ENCODE data around the gene C4orf17.
"Not testable (repeated sequence)": the region's sequence is repeated elsewhere in the genome, so short reads cannot be mapped to it uniquely, and the experiment has no call there.

C4orf17 gene

DNA sequence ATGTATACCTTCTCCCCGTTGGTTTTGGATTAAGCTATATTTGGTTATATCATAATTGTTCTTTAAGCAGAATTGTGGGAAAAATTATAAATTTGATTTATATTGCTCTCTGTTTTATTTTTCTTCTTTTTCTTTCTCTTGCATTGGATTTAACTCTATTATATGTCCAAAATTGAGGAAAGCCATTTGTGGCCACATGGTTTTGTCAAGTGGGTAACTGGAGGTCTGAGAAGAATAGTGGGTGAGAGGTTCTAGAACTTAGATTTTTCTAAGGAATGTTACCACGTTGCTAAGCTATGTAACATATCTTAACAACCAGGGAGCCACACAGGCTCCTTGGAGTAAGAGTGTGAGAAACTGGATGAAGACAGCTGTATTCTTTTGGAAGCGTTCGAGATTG is at the start of gene C4orf17:
Gene C4orf17 (plus strand): TSS at position 301 of the 400 bp plus-strand sequence. CDS start 2,061 bp downstream, outside the sequence.
- no peak for DNase-seq (ENCODE audit: low spot score)

DNA sequence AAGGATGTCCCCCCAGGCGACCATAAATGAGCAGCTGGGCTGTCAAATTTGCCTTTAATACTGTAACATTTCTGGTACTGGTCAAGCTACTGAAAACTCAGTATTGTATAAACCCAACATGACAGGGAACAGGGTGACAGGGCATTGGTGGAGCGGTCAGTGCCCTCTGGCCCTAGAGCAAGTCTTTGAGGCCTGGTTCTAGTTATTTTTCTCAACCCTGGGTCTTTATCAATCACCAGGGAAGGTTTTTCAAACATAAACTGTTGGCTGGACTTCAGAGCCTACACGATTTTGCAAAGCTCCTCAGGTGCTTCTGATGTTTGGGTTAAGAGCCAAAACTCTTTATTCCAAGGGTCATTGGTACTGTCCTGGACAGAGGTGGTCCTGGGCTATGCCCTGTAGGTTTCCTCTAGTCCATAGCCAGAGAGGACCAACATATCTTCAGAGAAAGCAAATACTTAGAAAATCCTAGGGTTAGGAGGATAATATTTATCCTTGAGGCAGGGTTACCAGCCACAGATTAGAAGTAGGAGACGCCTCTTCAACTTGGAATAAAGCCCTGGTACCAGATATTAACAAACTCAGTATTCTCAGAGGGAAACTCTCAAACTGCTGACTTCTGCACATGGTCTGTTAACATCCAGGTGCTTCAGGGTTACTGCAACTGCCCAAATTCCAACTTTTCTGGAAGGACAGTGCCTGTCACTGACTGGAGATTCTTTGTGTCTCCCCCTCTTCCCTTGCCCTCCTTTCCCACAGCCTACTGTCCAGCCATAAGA is 49.0 kb upstream of the C4orf17 start:
- no peak for DNase-seq (ENCODE audit: low spot score)

DNA sequence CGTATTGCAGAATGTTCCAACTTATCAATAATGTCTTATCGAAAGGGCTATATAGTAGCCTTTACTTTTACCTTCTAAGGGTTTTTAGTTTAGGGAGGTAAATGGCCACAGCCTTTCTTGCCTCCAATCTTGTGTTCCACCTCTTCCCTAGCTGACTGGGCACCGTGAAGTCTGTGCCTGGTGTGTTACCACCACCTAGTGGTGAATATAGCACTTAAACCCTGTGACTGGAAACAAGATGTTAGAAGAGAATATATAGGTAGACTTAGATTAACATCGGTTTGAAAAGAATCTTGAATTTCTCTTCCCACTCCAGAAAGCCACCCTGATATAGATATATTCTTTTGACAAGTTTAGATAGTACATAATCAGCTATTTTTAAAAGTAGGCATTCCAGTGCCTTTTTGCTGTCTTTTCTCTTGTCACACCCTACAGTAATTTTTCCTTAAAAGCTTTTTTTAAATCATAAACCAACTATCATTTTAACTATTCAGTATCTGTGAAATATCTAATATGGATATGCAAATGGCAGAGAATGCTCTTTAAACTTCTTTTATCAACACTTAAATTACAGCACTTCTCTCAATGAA is 47.9 kb upstream of the C4orf17 start:
- peak; percentile 68 for DNase-seq (ENCODE audit: low spot score)

DNA sequence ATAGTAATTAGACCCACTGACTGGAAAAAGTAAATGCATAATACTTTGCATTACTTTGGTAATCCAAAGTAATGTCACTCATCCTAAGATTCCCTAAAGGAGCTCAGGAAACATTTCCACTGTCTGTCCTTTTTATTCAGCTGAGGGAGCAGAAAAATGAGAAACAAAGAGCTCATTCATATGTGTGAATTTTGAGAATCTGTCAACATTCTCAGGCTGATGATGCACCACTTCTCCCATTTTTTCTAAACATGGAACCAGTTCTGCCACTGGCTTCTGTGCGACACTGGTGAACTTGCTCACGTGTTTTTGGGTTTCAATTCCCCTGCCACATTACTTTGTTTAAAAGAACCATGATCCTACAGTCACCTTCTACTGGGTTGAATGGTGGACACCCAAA is 47.3 kb upstream of the C4orf17 start:
- no peak for DNase-seq (ENCODE audit: low spot score)

DNA sequence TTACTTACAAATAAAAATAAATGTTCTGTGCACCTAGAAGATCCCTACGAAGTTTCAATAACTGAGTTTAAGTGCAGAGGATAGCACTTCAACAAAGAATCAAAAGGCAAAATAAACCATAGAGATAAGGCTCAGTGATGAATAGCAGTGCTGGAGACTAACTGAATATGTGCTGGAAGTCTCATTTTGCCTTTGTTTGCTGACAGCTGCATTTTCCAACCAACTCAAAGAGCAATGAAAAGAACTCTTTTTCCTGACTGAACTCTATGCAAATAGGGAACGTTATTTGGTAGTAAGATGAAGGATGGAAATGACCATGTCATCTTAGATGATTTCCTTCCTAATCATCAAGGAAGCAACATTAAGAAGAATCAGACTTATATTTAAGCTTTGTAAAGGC is 42.9 kb upstream of the C4orf17 start:
- no peak for DNase-seq (ENCODE audit: low spot score)

- DNase-seq (ENCODE audit: low spot score), result no peak
Measured at GRCh38 chr4:99468889-99469288, 41.9 kb upstream of the C4orf17 start.

DNA sequence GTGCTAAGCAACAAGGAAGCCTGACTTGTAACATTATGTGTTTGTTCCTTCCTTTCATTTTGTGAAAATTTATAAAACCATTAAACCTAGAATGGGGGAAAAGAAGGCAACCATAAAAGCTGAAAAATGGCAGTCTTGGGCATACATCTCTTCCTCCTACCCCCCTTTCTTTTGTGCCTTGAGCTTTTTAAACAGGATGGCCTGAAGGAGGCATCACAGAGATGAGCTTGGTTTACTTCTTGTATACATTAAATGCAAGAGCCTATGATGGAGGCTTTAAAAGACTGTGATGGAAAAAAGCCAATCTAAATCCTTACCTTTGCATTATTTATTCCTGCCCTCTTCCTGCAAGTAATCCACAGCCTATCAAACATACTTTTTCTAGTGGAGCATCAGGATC is 39.5 kb upstream of the C4orf17 start:
- DNase-seq (ENCODE audit: low spot score), result no peak

GRCh38 chr4:99471896-99472295 is 38.9 kb upstream of the C4orf17 start:
- no peak for DNase-seq (ENCODE audit: low spot score)

- no peak for DNase-seq (ENCODE audit: low spot score)
Measured at GRCh38 chr4:99473131-99473530, 37.7 kb upstream of the C4orf17 start.

DNA sequence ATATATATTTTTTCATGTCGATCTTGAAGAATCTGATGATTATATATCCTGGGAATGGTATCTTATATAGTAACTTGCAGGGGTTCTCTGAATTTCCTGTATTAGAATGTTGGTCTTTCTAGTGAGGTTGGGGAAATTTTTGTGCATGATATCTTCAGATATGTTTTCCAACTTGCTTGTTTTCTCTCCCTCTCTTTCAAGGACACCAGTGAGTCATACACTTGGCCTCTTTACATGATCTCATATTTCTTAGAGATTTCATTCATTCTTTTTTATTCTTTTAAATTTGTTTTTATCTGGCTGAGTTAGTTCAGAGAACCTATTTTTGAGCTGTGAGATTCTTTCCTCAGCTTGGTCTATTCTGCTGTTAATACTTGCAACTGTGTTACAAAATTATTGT is 27.2 kb upstream of the C4orf17 start:
- no peak for DNase-seq (ENCODE audit: low spot score)

- no peak for DNase-seq (ENCODE audit: low spot score)
Measured at GRCh38 chr4:99485212-99485611, 25.6 kb upstream of the C4orf17 start.

DNA sequence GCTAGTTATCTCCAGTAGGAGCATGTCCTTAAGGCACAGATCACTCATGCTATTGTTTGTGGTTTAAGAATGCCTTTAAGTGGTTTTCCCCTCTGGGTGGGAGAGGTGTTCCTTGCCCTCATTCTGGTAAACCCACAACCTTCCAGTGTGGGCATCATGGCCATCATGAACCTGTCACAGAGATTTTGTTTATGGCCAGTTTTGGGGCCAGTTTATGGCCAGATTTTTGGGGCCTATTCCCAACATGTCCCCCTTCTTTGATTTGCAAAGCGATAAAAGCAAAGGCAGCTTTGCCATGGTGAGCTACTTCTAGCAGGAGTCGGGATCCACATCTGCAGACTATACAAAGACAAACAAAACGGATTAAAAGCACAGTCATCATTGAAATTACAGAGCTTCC is 24.2 kb upstream of the C4orf17 start:
- not testable (repeated sequence) for DNase-seq (ENCODE audit: low spot score)

DNA sequence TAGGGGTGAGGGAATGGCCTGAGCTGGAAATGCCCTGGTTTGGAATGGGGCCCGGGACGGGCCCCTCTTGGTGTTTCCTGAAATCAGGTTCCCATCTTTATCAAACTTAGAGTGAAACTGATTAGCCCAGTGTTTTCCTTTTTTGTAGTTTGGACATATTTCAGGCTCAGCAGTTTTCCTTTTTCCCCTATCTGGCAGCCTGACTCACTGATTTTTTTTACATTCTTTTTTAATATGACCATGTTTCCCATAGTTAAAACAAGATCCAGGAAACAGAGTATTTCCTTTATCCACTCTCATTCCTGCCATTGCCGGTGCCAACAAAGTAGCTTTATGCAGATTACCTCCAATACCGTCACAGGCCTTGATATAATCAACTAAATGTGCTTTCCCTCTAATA is 20.5 kb upstream of the C4orf17 start:
- no peak for DNase-seq (ENCODE audit: low spot score)

DNA sequence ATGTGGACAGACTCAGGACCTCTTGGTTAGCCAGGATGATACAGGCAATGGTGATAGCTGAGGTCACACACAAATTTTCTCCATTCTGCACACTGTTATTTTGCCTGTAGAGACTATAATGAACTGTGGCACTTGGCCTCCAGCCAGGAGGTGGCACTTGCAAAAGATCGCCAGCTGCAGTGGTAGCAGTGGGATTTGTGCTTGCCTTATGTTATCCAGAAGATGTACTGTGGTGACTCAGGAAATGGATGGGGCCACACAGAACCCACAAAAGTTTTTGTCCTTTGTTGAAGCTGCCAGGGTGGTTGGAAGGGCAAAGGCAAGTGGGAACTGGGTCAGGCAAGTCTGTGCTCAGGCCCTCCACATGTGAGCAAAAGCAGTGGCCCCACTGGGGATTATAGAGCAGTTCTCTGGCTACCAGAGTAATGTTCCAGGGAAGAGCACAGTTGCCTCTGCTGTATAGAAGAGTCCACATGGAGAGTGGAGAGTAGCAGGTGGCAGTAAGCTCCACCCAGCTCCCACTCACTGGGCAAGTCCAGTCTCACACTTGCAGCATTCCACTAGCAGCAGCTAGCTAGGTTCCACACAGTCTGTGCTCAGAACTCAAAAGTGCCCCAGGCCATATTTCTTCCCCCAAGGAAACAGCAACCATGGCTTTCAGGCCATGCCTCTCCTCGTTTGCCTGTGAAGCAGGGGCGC is 5.9 kb upstream of the C4orf17 start:
- DNase-seq (ENCODE audit: low spot score), result no peak

GRCh38 chr4:99506781-99507180 is 4.0 kb upstream of the C4orf17 start:
- no peak for DNase-seq (ENCODE audit: low spot score)

GRCh38 chr4:99507349-99507748 is 3.5 kb upstream of the C4orf17 start:
- DNase-seq (ENCODE audit: low spot score), result peak; percentile 30

- peak; percentile 87 for DNase-seq (ENCODE audit: low spot score)
Measured at GRCh38 chr4:99507762-99508161, 3.1 kb upstream of the C4orf17 start.

- DNase-seq (ENCODE audit: low spot score), result no peak
Measured at GRCh38 chr4:99518601-99519295, 7.9 kb downstream of the C4orf17 start.

GRCh38 chr4:99529228-99529627 is 18.4 kb downstream of the C4orf17 start:
- DNase-seq (ENCODE audit: low spot score), result no peak

GRCh38 chr4:99529956-99530355 is 19.1 kb downstream of the C4orf17 start:
- no peak for DNase-seq (ENCODE audit: low spot score)

DNA sequence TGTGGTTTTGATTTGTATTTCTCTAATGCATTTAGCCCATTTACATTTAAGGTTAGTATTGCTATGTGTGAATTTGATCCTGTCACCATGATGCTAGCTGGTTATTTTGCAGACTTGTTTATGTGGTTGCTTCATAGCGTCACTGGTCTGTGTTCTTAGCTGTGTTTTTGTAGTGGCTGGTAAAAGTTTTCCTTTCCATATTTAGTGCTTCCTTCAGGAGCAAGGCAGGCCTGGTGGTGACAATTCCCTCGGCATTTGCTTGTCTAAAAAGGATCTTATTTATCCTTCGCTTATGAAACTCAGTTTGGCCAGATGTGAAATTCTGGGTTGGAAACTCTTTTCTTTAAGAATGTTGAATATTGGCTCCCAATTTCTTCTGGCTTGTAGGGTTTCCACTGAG is 23.9 kb downstream of the C4orf17 start:
- not testable (repeated sequence) for DNase-seq (ENCODE audit: low spot score)

- DNase-seq (ENCODE audit: low spot score), result no peak
Measured at GRCh38 chr4:99536271-99536670, 25.4 kb downstream of the C4orf17 start.

DNA sequence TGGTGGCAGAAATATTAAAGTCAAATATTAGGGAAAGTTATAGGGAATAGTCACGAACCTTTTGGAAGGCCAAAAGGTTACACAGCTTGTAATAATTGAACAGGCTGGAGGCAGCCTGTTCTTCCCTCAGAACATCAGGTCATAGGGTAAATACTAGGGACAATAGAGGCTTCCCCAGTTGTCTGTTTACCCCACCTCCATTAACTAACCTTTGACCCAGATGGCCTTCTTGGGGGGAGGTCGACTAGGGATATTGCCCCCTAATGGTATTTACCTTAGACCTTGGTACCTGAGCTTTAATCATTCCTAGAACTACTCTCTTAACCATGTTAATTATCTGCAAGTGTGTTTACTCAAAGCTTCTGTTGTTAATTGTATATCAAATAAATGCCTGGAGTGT is 26.0 kb downstream of the C4orf17 start:
- DNase-seq (ENCODE audit: low spot score), result no peak
